ENCODE measurements around the gene ACSS3. TPM values are rescaled to one million over a fixed set of nuclear protein-coding genes. Genes with fewer than 3 reads are reported as not detected.

The ACSS3 gene
- total and polyA plus RNA-seq, 2 donors (not counting 3 experiments of a cell fraction or from before 2014, with no cell fraction given): 0.12 to 0.86 TPM

Small RNAs within 50 kb of the gene (microRNA-seq; reads per million reads assigned to microRNA genes)
- gene MIR4699 (ENCODE audit: borderline number of aligned reads, borderline replicate concordance): not detected

Small RNAs within 50 kb of the gene (small RNA-seq; reads per million reads assigned to genes)
- not detected for gene MIR4699 (ENCODE audit: insufficient read depth, insufficient read length, low read depth, low replicate concordance)

Other genes starting within 250 kb of the ACSS3 start
- gene LIN7A, start 140.1 kb upstream of the ACSS3 start, total RNA-seq: 4.1 and 4.3 TPM in 2 replicates
- gene LIN7A, start 140.1 kb upstream of the ACSS3 start, polyA plus RNA-seq: 0.73 and 1.6 TPM in 2 replicates

Measured in endothelial cell of umbilical vein (primary cell).